H1 (cell line): ENCODE results near the gene SP1.

Experiments
- EP300 ChIP-seq, 2 experiments: IDR thresholded peaks; 1 replicate in 1 of 2; 2 replicates in 1 of 2; pipeline ENCODE4 v1.6.1; 2011 to 2012; ENCODE audit warnings: low read depth in 2 of 2, low read length in 2 of 2, mild to moderate bottlenecking in 2 of 2, borderline replicate concordance in 1 of 2, inconsistent platforms in 1 of 2, moderate library complexity in 1 of 2
- GABPA ChIP-seq: IDR thresholded peaks from 2 replicates; pipeline ENCODE4 v1.6.1; 2011; ENCODE audit warnings: mild to moderate bottlenecking, low read length, moderate library complexity, borderline replicate concordance; ENCODE audit not compliant: insufficient read depth
- TF ChIP-seq, protein P1 (sequence below), 3 experiments: IDR thresholded peaks; 1 replicate in 2 of 3; 2 replicates in 1 of 3; pipeline versions ENCODE4 v1.5.1 to v1.6.1; 2011; ENCODE audit warnings: low read length in 3 of 3, mild to moderate bottlenecking in 3 of 3, inconsistent platforms in 2 of 3, low read depth in 1 of 3, moderate library complexity in 1 of 3; ENCODE audit not compliant: insufficient read depth in 1 of 3; ENCODE audit errors: control extremely low read depth in 1 of 3

DNA sequence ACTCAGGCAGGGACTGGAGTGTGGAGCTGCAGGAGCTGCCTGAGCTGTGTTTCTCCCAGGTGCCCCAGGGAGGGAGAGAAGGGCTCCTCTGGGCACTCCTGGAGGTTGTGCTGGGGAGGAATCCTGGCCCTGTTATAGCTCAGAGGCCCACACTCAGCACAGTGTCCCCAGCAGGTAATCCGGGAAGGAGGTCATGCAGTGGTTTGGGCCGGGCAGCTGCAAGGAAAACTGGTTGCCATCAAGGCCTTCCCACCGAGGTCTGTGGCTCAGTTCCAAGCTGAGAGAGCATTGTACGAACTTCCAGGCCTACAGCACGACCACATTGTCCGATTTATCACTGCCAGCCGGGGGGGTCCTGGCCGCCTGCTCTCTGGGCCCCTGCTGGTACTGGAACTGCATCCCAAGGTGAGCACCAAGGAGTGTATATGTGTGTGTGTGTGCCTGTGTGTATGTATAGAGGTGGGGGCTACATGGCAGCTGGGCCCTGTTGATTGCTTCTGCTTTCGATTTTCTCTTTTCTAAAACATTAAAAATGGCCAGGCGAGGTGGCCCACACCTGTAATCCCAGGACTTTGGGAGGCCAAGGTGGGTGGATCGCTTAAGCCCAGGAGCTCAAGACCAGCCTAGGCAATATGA lies 45.7 kb downstream of the SP1 start:
- TF ChIP-seq EP300 (IDR thresholded peaks at IDR 0.05; ENCODE audit: borderline replicate concordance in 1 of 2, low read depth in 2 of 2, low read length in 2 of 2) (no peak), GABPA (no peak)
- TF ChIP-seq, protein P1, sequence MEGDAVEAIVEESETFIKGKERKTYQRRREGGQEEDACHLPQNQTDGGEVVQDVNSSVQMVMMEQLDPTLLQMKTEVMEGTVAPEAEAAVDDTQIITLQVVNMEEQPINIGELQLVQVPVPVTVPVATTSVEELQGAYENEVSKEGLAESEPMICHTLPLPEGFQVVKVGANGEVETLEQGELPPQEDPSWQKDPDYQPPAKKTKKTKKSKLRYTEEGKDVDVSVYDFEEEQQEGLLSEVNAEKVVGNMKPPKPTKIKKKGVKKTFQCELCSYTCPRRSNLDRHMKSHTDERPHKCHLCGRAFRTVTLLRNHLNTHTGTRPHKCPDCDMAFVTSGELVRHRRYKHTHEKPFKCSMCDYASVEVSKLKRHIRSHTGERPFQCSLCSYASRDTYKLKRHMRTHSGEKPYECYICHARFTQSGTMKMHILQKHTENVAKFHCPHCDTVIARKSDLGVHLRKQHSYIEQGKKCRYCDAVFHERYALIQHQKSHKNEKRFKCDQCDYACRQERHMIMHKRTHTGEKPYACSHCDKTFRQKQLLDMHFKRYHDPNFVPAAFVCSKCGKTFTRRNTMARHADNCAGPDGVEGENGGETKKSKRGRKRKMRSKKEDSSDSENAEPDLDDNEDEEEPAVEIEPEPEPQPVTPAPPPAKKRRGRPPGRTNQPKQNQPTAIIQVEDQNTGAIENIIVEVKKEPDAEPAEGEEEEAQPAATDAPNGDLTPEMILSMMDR (IDR thresholded peaks at IDR 0.05; ENCODE audit: control extremely low read depth in 1 of 3, insufficient read depth in 1 of 3, low read depth in 1 of 3, low read length in 3 of 3): no peak
